Gastroesophageal sphincter (tissue), 3 donors: ENCODE measurements around the gene PNMA6A.

ENCODE experiments used
- EP300 ChIP-seq: sonication (generic); formaldehyde crosslinking; IDR thresholded peaks from one replicate; pipeline ENCODE4 v1.6.1; 2017; ENCODE audit warnings: antibody characterized with exemption, mild to moderate bottlenecking
- POLR2A ChIP-seq, 2 donors: fragments of 450-650 bp; IDR thresholded peaks; one replicate each; pipeline ENCODE4 v1.6.1; 2017; ENCODE audit warnings: antibody characterized with exemption in 2 of 2, mild to moderate bottlenecking in 2 of 2, moderate library complexity in 1 of 2
- POLR2AphosphoS5 ChIP-seq: sonication (generic); formaldehyde crosslinking; IDR thresholded peaks from one replicate; pipeline ENCODE4 v1.6.1; 2017; ENCODE audit warnings: antibody characterized with exemption
- TF ChIP-seq, protein P1 (sequence below), 4 experiments: fragments of 200-600 bp in 2 of 4; fragments of 450-650 bp in 2 of 4; sonication (generic) in 1 of 4; IDR thresholded peaks; one replicate each; pipeline ENCODE4 v1.5.1; 2017 to 2019; ENCODE audit warnings: antibody characterized with exemption in 4 of 4, mild to moderate bottlenecking in 2 of 4, moderate library complexity in 2 of 4

GRCh38 chrX:153075366-153075765 lies 3.1 kb downstream of the PNMA6A start:
- no peak for TF ChIP-seq EP300
- TF ChIP-seq POLR2AphosphoS5 = no peak
- TF ChIP-seq, protein P1, sequence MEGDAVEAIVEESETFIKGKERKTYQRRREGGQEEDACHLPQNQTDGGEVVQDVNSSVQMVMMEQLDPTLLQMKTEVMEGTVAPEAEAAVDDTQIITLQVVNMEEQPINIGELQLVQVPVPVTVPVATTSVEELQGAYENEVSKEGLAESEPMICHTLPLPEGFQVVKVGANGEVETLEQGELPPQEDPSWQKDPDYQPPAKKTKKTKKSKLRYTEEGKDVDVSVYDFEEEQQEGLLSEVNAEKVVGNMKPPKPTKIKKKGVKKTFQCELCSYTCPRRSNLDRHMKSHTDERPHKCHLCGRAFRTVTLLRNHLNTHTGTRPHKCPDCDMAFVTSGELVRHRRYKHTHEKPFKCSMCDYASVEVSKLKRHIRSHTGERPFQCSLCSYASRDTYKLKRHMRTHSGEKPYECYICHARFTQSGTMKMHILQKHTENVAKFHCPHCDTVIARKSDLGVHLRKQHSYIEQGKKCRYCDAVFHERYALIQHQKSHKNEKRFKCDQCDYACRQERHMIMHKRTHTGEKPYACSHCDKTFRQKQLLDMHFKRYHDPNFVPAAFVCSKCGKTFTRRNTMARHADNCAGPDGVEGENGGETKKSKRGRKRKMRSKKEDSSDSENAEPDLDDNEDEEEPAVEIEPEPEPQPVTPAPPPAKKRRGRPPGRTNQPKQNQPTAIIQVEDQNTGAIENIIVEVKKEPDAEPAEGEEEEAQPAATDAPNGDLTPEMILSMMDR (IDR thresholded peaks at IDR 0.05) = no peak
- TF ChIP-seq POLR2A (IDR thresholded peaks at IDR 0.05) = no peak
